ENCODE results near the gene NLGN1.

DNA sequence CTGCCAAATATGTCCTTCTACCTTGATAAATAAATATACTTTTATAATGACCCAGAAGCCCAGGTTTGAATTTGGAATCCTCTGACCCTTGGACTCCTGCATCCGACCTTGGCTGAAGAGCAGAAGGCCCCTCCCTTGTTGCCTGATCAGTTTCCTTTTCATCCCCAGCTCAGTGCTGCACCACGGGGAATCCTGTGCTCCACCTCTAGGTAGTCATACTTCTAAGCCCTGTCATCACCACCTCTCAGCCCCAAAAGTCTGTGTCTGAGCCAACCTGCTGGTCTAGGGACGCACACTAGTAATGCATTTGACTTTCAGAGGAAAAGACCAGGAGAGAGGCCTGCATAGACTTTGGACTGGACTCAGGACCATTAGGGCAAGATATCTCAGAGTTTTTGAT lies 310.6 kb downstream of the NLGN1 start:
- TF ChIP-seq, protein P1, sequence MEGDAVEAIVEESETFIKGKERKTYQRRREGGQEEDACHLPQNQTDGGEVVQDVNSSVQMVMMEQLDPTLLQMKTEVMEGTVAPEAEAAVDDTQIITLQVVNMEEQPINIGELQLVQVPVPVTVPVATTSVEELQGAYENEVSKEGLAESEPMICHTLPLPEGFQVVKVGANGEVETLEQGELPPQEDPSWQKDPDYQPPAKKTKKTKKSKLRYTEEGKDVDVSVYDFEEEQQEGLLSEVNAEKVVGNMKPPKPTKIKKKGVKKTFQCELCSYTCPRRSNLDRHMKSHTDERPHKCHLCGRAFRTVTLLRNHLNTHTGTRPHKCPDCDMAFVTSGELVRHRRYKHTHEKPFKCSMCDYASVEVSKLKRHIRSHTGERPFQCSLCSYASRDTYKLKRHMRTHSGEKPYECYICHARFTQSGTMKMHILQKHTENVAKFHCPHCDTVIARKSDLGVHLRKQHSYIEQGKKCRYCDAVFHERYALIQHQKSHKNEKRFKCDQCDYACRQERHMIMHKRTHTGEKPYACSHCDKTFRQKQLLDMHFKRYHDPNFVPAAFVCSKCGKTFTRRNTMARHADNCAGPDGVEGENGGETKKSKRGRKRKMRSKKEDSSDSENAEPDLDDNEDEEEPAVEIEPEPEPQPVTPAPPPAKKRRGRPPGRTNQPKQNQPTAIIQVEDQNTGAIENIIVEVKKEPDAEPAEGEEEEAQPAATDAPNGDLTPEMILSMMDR (IDR thresholded peaks at IDR 0.05): no peak
- no peak for TF ChIP-seq POLR2AphosphoS5 (IDR thresholded peaks at IDR 0.05)
- TF ChIP-seq POLR2A (IDR thresholded peaks at IDR 0.05): no peak

All from suprapubic skin (tissue), 4 donors.